Measurements from ENCODE around the gene TTLL4.

- no peak for TF ChIP-seq CTCF (IDR thresholded peaks at IDR 0.05; ENCODE audit: low read depth, low read length, poor library complexity, severe bottlenecking)
- TF ChIP-seq EZH2phosphoT487 (IDR thresholded peaks at IDR 0.05; ENCODE audit: borderline replicate concordance, low read length) = no peak
Measured at GRCh38 chr2:218721934-218722333, 11.3 kb downstream of the TTLL4 start.
